A673 (cell line): ENCODE measurements around the gene ELAVL3.

Experiments
- CTCF ChIP-seq: fragments of 300-800, 200-600 bp; sonication (generic); conservative IDR thresholded peaks from 2 replicates; pipeline ENCODE4 v1.5.1; 2017; ENCODE audit warnings: low read depth, mild to moderate bottlenecking, antibody characterized with exemption, low read length, moderate library complexity, mixed read lengths
- EZH2 ChIP-seq: fragments of 200-600 bp; sonication (generic); IDR thresholded peaks from 2 replicates; pipeline ENCODE4 v1.6.1; 2017; ENCODE audit warnings: borderline replicate concordance, low read depth, mild to moderate bottlenecking, mixed read lengths, antibody characterized with exemption, low read length; ENCODE audit not compliant: poor library complexity, severe bottlenecking

GRCh38 chr19:11448410-11448809 is 32.4 kb downstream of the ELAVL3 start:
- TF ChIP-seq CTCF (no peak), EZH2 (no peak)
